Gastroesophageal sphincter (tissue), 3 donors: ENCODE results near the gene PTPRK.

Experiments used
- POLR2A ChIP-seq, 2 donors: fragments of 450-650 bp; IDR thresholded peaks; one replicate each; pipeline ENCODE4 v1.6.1; 2017; ENCODE audit warnings: antibody characterized with exemption in 2 of 2, mild to moderate bottlenecking in 2 of 2, moderate library complexity in 1 of 2
- TF ChIP-seq, protein P1 (sequence below), 4 experiments: fragments of 200-600 bp in 2 of 4; fragments of 450-650 bp in 2 of 4; sonication (generic) in 1 of 4; IDR thresholded peaks; one replicate each; pipeline ENCODE4 v1.5.1; 2017 to 2019; ENCODE audit warnings: antibody characterized with exemption in 4 of 4, mild to moderate bottlenecking in 2 of 4, moderate library complexity in 2 of 4

DNA sequence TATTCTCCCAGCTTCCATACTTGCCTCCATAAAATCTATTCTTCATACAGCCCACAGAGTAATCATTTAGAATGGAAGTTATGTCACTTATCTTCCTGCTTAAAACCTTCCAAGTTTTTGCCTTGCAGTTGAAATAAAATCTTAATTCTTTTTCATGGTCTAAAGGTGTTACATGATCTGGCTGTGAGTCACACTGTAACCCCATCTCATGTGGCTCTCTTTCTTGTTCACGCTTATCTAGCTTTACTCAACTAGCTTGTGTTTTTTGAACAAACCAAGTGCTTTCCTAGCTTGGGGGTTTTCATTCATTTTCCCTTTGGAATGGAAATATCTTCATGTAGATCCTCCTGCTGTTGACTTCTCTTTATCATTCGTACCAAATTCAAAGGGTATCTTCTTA is 596.0 kb downstream of the PTPRK start:
- no peak for TF ChIP-seq POLR2A (IDR thresholded peaks at IDR 0.05)
- TF ChIP-seq, protein P1, sequence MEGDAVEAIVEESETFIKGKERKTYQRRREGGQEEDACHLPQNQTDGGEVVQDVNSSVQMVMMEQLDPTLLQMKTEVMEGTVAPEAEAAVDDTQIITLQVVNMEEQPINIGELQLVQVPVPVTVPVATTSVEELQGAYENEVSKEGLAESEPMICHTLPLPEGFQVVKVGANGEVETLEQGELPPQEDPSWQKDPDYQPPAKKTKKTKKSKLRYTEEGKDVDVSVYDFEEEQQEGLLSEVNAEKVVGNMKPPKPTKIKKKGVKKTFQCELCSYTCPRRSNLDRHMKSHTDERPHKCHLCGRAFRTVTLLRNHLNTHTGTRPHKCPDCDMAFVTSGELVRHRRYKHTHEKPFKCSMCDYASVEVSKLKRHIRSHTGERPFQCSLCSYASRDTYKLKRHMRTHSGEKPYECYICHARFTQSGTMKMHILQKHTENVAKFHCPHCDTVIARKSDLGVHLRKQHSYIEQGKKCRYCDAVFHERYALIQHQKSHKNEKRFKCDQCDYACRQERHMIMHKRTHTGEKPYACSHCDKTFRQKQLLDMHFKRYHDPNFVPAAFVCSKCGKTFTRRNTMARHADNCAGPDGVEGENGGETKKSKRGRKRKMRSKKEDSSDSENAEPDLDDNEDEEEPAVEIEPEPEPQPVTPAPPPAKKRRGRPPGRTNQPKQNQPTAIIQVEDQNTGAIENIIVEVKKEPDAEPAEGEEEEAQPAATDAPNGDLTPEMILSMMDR (IDR thresholded peaks at IDR 0.05), result no peak
